NCI-H1694 (cell line): ENCODE data around the gene KCNN3.
A peak's percentile ranks its signal among the peaks of the same experiment; 100 is the strongest.

Source experiments
- DNase-seq: peaks from one replicate; lab custom pipeline; 2025; lab: John Stamatoyannopoulos, UW

KCNN3 gene

DNA sequence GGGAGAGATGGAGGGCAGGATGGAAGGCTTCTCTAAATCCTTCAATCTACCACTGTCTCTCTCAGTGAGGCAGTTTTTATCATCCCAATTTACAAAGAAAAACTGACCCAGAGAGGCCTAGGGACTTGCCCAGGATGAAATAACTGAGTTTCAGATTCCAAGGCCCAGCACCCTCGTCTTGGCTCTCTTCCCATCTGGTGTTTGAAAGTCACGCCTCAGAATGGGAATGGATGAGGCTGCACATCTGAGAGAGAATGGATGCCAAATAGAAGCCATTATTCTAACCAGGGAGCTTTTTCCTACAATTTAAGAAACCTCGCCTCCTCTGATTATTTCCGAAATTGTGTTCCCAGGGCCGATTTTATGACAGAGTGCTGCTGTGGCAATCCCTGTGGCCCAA lies 10.6 kb upstream of the KCNN3 start:
- no peak for DNase-seq

- no peak for DNase-seq
These were observed 8.9 kb upstream of the KCNN3 start for GRCh38 chr1:154879038-154879421.

GRCh38 chr1:154878371-154879037 lies 8.4 kb upstream of the KCNN3 start:
- DNase-seq: peak; percentile 35

GRCh38 chr1:154877370-154877974 lies 7.4 kb upstream of the KCNN3 start:
- no peak for DNase-seq

DNA sequence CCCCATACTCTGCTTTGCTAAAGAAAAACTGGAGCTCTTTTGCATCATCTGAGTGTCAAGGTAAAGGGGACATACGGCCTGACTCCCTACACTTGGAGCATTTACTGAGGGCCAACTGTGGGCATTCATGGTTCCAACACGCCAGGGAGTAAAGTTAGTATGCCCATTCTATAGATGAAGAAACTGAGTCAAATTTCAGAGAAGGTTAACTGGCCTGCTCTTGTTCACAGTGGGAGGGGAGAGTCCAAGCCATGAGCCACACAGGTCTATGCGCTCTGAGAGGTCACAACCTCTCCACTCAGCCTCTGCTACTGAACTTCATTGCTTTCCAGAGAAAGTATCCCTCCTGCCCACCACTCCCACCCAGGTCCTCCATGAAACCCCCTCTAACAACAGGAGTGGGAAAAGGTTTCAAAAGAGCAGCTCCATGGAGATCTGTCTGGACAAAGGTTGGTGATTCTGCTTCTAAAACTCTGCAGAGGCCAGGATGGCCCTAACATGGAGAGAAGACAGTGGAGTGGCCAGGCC lies 6.8 kb upstream of the KCNN3 start:
- DNase-seq: no peak

GRCh38 chr1:154874465-154874864 lies 4.4 kb upstream of the KCNN3 start:
- no peak for DNase-seq

DNA sequence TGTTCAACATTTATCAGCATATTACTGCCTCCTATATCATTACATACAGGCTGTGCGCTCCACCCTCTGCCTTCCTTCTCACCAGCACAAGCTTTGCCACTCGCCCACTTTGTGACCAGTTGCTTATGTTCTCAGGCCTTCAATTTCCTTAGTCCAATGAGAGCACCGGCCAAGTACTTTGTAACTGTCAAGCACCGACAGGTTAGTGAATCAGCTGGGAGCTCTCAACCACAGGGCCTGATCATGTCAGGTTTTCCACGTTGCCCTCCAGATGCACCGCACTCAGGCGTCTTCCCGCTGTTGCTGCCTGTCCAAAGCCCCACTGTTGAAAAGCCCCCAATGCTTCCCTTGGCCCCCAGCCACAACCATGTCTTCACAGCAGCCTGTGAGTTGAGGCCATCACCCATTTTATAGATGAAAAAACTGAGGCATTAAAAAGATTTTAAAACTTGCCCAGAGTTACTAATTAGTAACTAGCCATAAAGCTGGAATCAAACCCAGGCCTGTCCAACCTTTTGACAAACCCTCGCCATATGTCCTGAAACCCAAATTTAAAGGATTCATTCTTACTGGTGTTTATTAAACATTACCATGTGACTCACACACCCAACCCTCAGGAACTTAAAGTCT lies 3.4 kb upstream of the KCNN3 start:
- DNase-seq: no peak

DNA sequence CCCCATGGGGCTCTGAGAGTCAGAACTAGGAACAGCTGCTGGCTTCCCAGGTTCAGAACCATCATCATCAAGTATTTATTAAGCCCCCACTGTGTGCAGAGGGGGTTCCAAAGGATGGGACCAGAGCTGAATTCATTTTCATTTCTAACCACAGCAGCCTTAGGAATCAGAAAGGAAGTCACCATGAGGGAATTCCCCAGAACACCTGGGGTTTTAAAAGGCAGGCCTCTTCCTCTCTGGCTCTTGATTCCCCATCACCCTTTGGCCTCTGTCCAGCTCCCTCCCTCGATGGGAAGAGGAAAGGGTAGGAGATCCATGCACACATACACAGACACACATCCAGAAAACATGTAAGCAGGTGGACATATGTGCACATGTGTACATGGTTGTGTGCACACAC lies 1.3 kb upstream of the KCNN3 start:
- DNase-seq: no peak

- DNase-seq: no peak
These were observed 653 bp upstream of the KCNN3 start for GRCh38 chr1:154870734-154871133.

- DNase-seq: no peak
These were observed 548 bp downstream of the KCNN3 start for GRCh38 chr1:154869351-154870114.

DNA sequence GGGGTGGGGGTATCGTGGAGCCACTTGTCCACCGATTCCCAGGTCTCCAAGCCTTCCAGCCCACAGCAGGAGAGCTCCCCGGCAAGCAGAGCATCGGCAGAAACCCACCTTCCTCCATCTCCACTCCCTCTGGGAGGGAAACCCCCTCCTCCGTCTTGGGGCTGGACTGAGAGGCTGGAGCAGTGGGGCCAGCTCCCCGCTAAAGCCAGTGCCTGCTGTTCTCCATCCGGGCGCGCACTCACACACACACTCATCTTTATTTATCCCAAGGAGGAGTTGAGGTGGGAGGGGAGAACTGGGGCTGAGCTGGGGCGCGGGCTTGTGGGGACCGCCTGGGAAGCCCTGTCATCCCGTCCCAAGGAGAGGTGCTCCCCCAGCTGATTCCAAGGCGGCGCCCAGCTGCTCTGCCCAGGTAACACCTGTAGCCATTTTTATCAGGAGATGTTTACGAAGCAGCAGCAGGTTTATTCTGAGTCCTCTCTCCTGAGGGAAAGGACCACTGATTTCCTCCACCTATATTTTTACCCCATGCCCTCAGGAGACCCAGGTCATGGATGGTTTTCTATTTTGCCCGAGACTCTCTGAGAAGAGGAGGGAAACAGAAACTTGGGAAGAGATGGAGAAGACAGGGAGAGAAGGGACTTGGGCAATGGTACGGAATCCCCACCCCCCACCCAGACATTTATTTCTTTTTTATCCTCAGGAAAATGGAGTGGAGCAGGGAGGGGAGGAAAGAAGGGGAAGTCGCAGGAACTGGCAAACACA lies 2.1 kb downstream of the KCNN3 start:
- DNase-seq: no peak

DNA sequence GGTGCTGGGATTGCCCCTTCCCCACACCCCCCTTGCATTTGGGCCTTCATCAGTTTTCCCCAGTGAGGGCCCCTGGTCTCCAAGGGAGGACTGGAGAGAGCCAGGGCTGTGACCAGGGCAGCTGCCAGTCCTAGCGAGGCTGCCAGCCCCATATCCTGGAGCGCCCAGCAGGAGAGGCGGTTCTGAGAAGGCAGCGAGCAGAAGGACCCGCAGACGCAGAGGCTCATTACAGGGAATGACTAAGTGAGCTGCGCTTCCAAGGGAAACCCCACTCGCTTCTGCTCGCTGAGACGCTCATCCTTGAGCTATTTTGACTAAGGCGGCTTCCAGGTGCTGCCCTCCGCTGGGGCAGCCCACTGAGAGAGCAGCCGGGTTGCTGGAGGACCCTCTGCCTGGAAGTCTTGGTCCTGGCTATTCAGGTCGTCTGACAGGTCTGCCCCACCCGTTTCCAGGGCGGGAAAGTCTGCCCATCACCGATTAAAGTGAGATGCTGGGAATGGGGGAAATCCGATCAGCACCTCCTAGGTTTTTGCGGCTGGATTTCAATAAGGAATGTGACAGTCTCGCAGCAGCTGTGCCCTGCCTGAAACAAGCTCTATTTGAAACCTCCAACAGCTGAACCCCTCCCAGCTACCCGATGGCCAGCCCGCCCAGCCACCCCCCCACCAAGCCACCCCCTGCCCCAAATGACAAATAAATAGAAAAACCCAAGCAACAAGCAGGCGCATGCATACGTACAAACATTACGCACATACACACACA lies 2.8 kb downstream of the KCNN3 start:
- peak; percentile 56 for DNase-seq

DNA sequence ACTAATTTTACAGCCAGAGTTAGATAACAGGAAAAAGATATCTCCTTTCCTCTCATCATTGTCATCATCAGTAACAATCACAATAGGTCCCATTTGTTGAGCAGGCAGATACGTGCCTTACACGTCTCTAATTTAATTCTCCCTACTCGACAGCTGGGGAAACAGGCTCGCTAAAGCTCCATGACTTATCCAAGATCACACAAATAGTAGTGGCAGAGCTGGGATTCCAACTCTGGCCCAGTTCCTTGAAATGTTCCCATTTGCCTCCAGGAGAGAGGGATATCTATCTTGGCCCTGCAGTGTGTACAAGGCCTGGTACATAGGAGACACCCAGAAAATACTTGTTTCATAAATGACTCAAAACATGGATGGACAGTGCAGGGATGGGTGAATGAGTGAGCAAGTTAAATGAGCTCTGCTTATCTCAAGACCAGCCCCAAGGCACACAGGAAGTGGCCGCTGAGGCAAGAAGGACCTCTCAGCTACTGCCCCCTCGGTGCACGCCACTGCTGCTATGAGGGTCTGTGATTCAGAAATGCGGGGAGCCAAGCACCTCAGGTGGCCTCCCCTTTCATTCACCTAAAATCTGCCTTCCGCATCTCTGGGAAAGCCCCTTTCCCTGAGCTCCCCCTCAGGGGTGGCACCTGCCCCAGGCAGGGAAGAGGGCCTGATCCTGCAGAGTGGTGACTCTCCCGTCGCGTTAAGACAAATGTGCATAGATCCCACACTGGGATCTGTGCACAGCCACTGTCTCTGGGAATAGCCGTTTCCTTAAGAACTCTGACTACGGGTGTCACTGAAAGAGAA lies 3.6 kb downstream of the KCNN3 start:
- no peak for DNase-seq

DNA sequence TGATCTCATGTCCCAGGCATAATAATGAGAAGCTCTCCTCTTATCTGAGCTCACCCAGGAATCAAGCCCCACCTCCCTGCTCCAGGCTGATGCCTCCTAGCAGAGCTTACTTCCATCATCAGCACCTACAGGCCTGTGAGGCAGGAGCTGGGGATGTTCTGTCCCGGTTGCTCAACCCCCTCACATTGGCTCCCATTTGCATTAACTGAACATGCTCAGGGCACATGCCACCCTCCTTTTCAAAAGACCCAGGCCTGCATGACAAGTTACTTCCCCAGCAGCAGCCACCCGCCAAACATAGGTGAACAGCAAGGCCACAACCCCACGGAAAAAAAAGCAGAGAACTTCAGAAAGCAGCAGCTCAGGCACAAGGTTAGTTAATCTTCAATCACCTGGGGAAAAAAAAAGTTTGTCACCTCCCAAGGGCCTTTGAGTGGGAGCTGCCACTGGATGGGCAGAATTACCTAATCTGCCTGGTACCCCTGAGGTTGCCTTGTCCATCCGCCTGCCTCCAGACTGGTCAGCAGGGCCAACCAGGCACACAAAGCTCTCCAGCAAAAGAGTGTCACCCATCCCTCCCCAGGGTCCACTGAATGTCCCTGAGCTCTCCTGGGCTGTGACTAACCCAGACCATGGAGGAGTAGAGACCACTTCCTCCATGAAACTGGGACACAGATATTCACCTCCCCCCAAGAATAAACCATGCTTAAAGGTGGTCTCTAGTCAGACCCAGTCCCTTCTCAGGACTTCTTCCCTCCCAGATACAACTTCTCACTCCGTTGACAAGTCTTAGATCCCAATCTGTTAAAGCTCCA lies 4.4 kb downstream of the KCNN3 start:
- no peak for DNase-seq

DNA sequence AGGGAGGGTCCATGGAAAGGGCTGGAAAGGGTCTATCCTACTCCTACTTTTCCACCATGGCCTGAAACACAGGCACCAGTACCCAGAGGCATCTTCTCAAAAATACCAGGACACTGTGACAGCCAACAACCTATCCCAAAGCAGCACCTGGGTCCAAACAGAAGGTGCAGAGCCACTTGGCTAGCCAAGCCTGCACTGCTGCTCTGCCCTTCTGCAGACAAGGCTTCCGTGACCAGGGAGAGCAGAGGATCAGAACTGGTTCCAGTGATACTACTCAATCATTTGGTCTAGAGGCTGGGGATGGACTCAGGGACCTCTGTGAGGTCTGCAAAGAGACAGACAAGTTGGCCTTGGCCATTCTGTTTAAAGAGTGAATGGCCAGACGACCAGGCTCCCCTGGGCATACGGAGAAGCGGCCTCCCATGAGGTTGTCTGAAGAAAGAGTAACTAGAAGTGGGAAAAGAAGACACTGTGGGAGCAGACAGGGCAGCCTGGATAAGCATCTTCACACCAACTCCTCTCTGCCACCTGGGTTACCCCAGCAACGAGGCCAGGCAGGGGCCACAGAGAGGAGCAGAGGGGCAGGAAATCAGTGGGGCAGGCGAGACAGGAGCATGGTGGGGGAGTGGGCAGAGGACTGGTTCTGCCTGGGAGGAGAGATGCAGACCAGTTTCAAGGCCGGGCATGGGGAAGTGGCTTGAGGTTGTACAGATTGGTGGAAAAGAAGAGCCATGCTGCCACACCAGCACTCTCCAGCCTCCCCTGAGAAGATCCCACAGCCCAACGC lies 5.7 kb downstream of the KCNN3 start:
- DNase-seq: no peak

DNA sequence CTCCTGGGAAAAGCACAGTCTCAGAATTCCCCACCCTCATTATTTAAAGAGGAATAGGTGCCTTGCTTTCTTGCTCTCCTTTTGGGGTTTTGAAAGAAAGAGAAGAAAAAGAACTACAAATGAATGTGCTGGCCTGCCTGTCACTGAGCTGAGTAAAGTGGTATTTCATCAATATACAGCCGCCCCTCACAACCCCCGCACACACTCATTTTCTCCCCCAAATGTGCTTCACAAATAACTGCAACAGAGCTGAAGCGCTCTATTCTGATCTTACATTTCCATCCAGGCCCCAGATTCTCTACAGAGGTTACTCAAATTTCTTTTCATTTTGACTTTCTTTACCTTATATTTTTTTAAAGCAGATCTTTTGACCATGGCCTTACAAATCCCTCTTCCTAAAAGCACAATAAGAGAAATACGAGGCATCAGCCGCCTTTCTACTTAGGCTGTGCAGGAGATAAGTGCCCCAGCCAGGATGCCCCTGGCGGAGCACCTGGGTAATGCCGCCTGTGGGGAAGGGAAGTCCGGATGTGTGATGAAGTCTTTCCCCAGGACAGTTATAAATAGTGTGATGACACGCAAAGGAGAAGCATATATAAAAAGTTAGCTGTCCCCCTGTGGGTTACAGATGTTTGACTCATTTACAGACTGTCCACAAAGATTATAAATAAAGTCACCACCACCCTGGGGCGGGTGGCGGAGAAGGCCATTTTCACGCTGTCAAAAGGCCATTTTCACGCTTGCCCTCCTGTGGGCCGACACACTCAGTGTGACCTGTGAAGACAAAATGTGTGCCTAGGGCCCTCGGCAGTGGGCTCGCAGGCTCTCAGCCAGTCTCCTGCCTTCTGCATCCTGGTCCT lies 6.5 kb downstream of the KCNN3 start:
- peak; percentile 85 for DNase-seq

GRCh38 chr1:154862907-154863306 lies 7.2 kb downstream of the KCNN3 start:
- DNase-seq: no peak
